NCI-H2196 treated with DMSO at 0.1 percent for 48 hours (cell line): ENCODE results near the gene OOSP2.
"Not testable (repeated sequence)": the region's sequence is repeated elsewhere in the genome, so short reads cannot be mapped to it uniquely, and the experiment has no call there.

Experiments used
- DNase-seq: peaks from one replicate; lab custom pipeline; 2025; ENCODE audit not compliant: unreplicated experiment; lab: John Stamatoyannopoulos, UW

Gene OOSP2, protein sequence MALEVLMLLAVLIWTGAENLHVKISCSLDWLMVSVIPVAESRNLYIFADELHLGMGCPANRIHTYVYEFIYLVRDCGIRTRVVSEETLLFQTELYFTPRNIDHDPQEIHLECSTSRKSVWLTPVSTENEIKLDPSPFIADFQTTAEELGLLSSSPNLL

DNA sequence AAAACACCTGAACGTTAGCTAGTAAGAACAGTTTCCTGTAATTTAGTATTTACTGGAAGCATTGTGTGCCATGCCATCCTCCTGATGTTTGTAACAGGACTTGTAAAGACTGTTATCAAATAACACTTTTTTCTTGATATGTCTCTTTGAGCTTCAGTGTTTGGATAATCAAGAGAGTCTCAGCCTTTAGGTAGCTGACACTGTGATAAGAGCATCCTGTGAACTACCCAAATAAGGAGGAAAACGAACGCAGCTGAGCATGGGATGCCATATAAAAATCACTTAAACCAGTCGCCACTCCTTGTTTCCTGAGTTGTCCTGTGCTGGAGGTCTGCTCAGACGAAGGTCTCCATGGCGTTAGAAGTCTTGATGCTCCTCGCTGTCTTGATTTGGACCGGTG, at the start of gene OOSP2:
OOSP2 (plus strand) TSS at position 301 of the 400 bp plus-strand sequence; CDS start at position 352, 51 bp downstream.
- DNase-seq, result no peak

DNA sequence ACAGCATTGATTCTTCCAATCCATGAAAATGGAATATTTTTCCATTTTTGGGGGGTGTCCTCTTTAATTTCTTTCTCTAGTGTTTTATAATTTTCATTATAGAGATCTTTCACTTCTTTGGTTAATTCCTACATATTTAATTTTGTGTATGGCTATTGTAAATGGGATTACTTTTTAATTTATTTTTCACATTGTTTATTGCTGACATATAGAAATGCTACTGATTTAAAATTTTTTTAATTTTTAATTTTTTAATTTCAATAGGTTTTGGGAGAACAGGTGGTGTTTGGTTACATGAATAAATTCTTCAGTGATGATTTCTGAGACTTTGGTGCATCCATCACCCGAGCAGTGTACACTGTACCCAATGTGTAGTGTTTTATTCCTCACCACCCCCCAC, 49.8 kb upstream of the OOSP2 start:
- DNase-seq, result no peak

DNA sequence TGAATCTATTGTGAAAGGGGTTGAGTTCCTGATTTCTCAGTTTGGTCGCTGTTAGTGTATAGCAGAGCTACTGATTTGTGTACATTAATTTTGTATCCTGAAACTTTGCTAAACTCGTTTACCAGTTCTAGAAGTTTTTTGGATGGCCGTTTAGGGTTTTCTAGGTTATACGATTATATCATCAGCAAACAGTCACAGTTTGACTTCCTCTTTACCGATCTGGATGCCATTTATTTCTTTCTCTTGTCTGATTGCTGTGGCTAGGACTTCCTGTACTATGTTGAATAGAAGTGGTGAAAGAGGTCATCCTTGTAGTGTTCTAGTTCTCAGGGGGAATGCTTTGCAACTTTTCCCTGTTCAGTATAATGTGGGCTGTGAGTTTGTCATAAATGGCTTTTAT, 47.8 kb upstream of the OOSP2 start:
- no peak for DNase-seq

DNA sequence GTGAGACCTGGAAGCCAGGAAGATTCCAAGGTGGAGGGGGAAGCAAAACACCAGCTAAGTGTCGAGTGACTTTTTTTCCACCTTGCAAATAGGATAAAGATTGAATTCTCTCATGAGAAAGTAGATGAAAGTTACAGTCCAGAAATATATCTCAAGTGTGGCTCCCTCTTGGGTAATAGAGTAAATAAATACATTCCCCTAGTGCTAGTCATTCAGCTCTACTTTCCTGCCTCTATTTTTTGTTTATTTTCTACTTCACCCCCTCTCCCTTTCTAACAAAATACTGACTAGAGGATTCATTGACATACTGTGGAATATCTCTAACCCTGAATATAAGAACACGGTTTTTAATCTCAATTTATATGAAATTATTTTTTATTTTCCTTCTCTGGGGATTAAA, 42.4 kb upstream of the OOSP2 start:
- no peak for DNase-seq

DNA sequence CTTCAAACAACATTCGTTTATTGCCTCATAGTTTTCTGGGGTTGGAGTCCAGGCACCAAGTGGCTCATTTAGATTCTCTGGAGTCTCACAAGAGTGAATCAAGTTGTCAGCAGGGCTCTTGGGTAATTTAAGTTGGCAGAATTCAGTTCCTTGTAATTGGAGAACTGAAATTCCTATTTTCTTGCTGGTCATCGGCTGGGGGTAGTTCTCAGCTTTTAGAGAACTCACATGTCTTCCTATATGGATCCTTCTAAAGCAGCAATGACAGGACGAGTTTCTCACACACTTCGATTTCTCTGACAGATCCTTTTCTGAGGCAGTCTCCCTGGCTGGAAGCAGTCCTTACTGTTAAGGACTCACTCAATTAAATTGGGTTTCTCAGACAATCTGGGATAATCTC, 40.5 kb upstream of the OOSP2 start:
- no peak for DNase-seq

DNA sequence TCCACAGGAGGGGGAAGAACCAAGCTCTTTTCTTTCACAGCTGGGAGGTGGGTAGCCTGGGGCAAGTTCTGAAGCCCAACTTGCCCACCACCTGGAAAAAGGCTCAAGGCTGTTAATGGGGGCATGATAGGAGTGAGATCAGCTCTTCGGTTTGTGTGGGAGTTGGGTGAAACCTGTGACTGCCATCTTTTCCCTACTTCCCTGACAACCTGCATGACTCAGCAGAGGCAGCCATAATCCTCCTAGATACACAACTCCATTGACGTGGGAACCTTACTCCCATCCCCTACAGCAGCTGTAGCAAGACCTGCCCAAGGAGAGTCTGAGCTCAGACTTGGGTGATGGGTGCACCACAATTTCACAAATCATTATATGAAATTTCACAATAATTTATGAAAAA, 36.5 kb upstream of the OOSP2 start:
- no peak for DNase-seq

DNA sequence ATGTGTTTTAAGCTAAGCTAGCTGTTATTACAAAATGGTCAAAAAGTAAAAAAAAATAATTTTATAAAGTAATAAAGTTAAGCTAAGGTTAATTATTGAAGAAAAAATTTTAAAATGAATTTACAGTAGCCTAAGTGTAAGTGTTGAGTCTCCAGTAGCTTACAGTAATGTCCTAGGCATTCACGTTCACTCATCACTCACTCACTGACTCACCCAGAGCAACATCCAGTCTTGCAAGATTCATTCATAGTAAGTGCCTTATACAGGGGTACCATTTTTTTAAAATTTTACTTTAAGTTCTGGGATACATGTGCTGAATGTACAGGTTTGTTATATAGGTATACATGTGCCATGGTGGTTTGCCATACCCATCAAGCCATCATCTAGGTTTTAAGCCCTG, 34.8 kb upstream of the OOSP2 start:
- DNase-seq, result no peak

DNA sequence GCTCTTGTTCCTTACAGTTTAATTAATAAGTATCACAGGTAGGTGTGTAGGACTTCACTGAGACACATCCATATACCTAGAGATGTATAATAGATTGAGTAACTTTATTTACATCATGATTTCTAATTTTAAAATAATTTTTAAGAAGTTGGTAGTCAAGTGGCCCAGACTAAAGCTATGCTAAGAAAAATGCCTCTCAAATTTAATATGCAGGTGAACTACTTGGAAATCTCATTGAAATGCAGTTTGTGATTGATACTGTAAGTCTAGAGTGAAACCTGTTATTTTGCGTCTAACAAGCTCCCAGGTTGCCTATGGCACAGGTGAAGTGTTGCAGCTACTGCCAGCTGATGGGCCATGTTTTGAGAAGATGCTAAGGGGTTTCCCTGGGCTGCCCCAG, 23.3 kb upstream of the OOSP2 start, which contains the start of gene OOSP4B:
OOSP4B (plus strand) TSS at position 301 of the 400 bp plus-strand sequence.
- DNase-seq, result no peak

DNA sequence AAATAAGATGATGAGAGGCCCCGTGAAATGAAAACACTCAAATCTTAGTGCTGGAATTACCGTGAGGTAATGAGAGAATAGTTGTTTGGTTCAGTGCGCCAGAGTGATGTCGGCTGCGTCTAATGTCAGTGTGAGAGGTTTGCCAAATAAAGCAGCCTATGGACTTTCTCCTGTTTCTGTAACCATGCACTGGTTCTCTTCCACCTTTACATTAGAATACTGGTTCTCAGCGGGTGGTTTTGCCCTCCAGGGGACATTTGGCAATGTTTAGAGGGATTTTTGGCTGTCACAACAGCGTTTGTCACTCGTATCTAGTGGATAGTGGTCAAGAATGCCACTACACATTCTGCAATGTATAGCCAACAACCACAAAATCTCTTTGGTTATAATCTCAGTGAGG, 22.2 kb upstream of the OOSP2 start:
- DNase-seq, result no peak

DNA sequence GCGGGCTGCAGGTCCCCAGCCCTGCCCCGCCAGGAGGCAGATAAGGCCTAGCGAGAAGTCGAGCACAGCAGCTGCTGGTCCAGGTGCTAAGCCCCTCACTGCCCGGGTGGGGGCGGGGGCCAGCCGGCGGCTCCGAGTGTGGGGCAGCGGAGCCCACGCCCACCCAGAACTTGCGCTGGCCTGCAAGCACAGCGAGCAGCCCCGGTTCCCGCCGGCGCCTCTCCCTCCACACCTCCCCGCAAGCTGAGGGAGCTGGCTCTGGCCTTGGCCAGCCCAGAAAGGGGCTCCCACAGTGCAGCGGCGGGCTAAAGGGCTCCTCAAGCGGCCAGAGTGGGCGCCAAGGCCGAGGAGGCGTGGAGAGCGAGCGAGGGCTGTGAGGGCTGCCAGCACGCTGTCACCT, 19.8 kb upstream of the OOSP2 start:
- DNase-seq, result not testable (repeated sequence)

DNA sequence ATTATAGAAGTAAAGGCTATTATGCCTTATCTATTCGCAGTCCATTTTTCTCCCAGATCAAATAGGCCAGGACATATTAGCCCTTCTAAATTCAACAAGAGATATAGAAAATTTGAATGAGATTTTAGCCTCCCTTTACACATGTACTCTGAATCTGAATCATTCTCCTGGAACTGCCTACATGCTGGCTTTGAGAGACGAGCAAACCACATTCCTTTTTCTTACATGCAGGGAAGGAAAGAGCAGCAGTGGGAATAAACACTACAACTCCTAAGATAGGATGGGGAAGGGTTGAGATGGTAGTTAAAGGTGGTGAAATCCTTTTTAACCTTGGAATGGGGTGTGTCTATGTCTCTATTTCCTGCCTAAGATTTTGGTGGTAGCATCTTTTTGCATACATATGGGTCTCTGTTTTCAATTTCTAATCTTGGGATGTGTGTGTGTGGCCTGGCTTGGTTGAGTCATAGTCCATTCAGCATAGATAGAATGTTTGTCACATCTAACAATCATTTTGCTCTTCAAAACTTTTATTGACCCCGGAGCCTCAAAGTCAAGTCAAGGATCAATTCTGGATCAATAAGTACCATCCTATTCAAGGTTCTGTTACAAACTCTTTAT, 11.1 kb upstream of the OOSP2 start:
- DNase-seq, result no peak

DNA sequence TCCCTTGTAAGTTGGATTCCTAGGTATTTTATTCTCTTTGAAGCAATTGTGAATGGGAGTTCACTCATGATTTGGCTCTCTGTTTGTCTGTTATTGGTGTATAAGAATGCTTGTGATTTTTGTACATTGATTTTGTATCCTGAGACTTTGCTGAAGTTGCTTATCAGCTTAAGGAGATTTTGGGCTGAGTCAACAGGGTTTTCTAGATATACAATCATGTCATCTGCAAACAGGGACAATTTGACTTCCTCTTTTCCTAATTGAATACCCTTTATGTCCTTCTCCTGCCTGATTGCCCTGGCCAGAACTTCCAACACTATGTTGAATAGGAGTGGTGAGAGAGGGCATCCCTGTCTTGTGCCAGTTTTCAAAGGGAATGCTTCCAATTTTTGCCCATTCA, 10.2 kb downstream of the OOSP2 start:
- DNase-seq, result not testable (repeated sequence)

DNA sequence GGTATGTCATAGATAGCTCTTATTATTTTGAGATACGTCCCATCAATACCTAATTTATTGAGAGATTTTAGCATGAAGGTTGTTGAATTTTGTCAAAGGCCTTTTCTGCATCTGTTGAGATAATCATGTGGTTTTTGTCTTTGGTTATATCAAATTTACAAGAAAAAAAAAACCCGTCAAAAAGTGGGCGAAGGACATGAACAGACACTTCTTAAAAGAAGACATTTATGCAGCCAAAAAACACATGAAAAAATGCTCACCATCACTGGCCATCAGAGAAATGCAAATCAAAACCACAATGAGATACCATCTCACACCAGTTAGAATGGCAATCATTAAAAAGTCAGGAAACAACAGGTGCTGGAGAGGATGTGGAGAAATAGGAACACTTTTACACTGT, 10.6 kb downstream of the OOSP2 start:
- DNase-seq, result not testable (repeated sequence)

DNA sequence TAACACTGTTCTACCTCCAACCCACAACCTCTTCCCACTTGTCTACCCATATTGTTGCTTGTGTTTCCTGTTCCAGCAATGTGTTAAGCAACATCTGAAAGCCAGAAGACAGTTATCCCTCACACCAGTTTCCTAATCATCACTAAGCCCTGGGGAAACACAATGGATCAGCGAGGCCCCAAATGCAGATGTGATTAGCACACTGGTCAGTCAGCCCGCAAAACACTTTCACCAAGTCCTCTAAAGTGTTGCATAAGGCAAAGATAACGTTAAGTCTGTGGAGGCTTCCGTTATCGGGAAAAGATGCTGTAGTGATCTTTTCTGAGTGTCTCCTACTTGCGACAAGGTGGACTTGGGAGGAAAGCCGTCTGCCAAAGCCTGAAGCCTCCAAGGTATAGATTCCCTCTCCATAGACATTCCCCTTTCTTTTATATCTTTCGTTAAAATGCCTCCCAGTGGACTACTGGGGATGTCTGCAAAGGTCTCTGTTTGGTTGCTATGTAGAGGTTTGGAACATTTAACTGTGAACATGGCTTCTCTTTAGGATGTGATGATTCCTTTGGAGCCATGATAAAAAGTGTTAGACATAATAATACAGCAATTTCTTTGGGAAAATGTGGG, 16.2 kb downstream of the OOSP2 start, which contains the start of gene MS4A3:
MS4A3 (plus strand) TSS at position 317 of the 621 bp plus-strand sequence. CDS start 4,496 bp downstream, outside the sequence.
- DNase-seq, result no peak

DNA sequence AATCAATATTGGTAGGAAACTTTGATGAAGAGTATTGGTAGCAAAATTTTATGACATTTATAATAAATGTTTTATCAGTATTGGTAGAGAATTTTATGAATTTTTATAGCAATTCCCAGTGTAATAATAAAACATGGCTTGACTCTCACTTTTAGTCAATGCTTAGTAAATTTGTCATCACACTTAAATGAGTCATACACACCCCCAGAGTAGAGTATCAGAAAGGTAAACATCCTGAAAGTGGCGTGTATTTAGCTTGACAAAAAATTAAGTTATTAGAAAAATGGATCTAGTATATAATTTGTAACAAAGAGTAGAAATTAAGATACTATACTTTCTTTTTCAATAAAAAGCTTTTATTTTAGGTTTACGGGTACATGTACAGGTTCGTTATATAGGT, 18.8 kb downstream of the OOSP2 start:
- no peak for DNase-seq

DNA sequence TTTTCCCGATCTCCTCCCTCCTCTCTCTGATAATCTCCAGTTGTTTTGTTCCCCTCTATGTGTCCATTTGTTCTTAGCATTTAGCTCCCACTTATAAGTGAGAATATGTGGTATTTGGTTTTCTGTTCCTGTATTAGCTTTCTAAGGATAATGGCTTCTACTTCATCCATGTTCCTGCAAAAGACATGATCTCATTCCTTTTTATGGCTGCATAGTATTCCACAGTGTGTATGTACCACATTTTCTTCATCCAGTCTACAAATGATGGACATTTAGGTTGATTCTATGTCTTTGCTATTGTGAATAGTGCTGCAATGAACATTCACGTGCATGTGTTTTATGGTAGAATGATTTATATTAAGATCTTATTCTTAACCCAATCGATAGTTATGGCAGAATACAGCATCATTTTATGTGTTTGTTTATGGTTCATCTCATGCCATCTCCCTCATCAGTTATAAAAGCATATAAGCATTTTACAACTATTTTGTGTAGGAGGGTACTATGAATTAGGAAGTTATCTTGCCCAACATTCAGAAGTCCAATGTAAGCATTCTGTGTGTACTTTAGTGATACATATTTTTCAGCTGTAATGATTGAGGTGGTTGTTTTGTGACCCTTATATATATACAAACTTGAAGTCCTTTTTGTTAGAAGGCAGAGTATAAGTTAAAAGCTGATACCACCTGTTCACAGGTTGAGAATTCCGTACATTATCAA, 19.5 kb downstream of the OOSP2 start:
- DNase-seq, result no peak

DNA sequence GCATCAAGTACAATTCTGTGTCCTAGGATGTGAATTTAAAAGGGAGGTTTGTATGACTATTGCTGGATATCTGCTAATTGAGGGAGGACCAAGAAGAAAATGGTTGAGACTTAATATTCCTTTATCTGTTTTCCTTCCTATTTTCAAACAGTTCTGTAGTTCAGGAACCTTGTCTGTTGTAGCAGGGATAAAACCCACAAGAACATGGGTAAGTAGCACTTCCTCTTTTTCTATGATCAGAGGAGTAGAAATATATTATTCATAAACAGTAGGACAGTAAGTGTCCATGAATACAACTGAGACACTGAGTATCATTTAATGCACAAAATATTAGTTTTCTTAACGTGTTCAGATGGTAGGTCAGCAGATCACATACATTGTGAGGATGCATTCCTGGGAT, 23.9 kb downstream of the OOSP2 start:
- DNase-seq, result no peak

DNA sequence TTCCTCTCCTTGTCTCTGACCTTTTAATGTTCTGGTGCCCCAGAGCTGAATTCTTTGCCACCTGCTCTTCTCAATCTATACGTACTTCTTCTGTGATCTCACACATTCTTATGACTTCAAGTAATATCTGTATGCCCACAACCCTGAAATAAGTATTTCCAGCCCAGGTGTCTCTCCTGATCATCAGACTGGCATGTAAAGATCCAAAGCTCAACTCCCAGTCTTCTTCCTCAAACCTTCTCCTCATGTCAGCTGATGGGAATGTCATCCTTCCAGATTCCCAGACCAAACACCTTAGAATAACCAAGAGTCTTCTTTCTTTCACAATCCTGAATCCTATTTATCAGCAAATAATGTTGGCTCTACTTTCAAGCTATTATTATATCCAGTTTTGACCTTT, 25.6 kb downstream of the OOSP2 start:
- no peak for DNase-seq

DNA sequence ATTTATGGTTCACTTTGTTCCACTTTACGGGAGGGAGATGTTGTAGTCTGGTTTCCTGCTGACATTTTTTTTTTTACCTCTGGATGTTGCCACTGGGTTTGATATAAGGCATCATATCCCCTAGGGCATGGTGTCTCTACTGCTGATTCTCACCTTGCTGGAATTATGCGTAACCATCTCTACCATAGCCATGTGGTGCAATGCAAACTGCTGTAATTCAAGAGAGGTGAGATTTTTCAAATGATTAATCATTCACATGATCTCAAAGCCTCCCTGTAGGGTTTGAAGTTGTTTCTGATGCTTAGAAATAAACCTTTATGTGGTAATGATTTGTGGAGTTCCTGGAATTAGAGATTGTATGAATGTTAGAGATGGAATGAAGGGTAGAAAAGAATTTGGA, 29.2 kb downstream of the OOSP2 start:
- no peak for DNase-seq

DNA sequence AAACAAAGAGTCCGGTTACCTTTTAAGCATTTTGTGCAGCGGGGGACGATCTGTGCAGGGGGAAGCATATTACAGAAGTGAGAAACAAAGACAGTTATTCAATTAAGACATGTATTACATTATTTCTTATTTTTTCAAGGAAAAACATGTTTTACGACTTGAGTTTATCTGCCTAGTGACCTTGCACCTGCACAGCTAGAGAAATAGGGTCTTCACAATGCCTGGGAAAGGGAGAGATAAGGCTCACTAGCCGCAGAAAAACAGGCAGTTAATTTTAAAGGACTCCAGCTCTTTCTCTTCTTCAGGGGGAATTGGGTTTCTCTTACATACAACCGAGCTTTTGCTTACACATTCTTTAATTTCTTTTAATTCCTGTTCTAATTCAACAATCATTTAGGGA, 31.4 kb downstream of the OOSP2 start:
- DNase-seq, result not testable (repeated sequence)

DNA sequence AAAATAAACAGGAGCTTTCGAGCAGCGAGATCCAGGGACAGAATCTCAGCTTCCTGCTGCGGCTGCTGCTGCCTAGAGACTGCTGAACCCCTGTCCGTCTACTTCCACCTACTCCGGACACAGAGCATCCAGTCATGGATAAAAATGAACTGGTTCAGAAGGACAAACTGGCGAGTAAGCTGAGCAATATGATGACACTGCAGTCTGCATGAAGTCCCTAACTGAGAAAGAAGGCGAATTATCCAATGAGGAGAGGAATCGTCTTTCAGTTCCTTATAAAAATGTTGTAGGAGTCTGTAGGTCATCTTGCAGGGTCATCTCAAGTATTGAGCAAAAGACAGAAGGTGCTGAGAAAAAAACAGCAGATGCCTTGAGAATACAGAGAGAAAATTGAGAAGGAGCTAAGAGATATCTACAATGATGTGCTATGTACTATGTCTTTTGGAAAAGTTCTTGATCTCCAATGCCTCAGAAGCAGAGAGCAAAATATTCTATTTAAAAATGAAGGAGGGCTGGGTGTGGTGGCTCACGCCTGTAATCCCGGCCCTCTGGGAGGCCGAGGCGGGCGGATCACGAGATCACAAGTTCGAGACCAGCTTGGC, 37.1 kb downstream of the OOSP2 start:
- DNase-seq, result no peak
